SK-N-SH (cell line): Measurements from ENCODE around the gene TBRG4. TPM values are rescaled to one million over a fixed set of nuclear protein-coding genes. Genes with fewer than 3 reads are reported as not detected.

Experiments
- CTCF ChIA-PET: fragments of 300-600, 350-600 bp; formaldehyde crosslinking; extraction: SDS; loops from one replicate; lab custom pipeline; 2021; lab: Yijun Ruan, JAX
- POLR2A ChIA-PET: fragments of 350-600 bp; sonication (Branson Sonifier 250); formaldehyde crosslinking; extraction: SDS; loops from one replicate; lab custom pipeline; 2020; ENCODE audit warnings: antibody characterized with exemption, inconsistent platforms; lab: Yijun Ruan, JAX
- DNase-seq: peaks from one replicate; pipeline ENCODE4 v3.0.0; 2012
- H2AFZ ChIP-seq: fragments of 200-600 bp; sonication (generic); 2 replicates; pipeline ENCODE4 v1.8.1; 2016; ENCODE audit warnings: antibody characterized with exemption, mild to moderate bottlenecking, low read depth
- H3F3A ChIP-seq: fragments of 200-600 bp; sonication (generic); replicated peaks from 2 replicates; pipeline ENCODE3; 2016; ENCODE audit warnings: antibody characterized with exemption, mild to moderate bottlenecking; ENCODE audit not compliant: insufficient read depth
- H3K27ac ChIP-seq, 2 experiments: fragments of 200-500 bp in 1 of 2; fragments of 200-600 bp in 1 of 2; sonication (Bioruptor generic) in 1 of 2; sonication (generic), shearing (Covaris generic) in 1 of 2; 2 replicates each; pipeline versions ENCODE4 v1.5.1 to v1.6.1; 2014 to 2016; ENCODE audit warnings: low read depth in 2 of 2, inconsistent platforms in 1 of 2, low read length in 1 of 2, mild to moderate bottlenecking in 1 of 2, mixed read lengths in 1 of 2
- H3K27me3 ChIP-seq: fragments of 200-600 bp; sonication (generic), shearing (Covaris generic); 2 replicates; pipeline ENCODE4 v1.6.1; 2016; ENCODE audit warnings: mixed run types; ENCODE audit not compliant: insufficient read depth
- H3K36me3 ChIP-seq, 2 experiments: fragments of 200-500 bp in 1 of 2; fragments of 200-600 bp in 1 of 2; sonication (Bioruptor generic) in 1 of 2; sonication (generic) in 1 of 2; replicated peaks in 1 of 2; 2 replicates each; pipeline versions ENCODE3 to v1.5.1; 2014 to 2016; ENCODE audit warnings: low read length in 1 of 2, mild to moderate bottlenecking in 1 of 2; ENCODE audit not compliant: insufficient read depth in 2 of 2, control insufficient read depth in 1 of 2
- H3K4me1 ChIP-seq, 2 experiments: fragments of 200-500 bp in 1 of 2; fragments of 200-600 bp in 1 of 2; sonication (Bioruptor generic) in 1 of 2; sonication (generic), shearing (Covaris generic) in 1 of 2; 2 replicates each; pipeline versions ENCODE4 v1.5.1 to v1.6.1; 2014 to 2016; ENCODE audit warnings: low read depth in 1 of 2, low read length in 1 of 2, mixed run types in 1 of 2; ENCODE audit not compliant: insufficient read depth in 2 of 2, control insufficient read depth in 1 of 2
- H3K4me2 ChIP-seq: fragments of 200-600 bp; sonication (generic), shearing (Covaris generic); 2 replicates; pipeline ENCODE4 v1.6.1; 2017; ENCODE audit warnings: mixed run types
- H3K4me3 ChIP-seq, 2 experiments: fragments of 200-500 bp in 1 of 2; fragments of 200-600 bp in 1 of 2; sonication (Bioruptor generic) in 1 of 2; sonication (generic), shearing (Covaris generic) in 1 of 2; 2 replicates each; pipeline versions ENCODE4 v1.5.1 to v1.8.1; 2014 to 2016; ENCODE audit warnings: low read depth in 2 of 2, inconsistent platforms in 1 of 2, low read length in 1 of 2, mild to moderate bottlenecking in 1 of 2, mixed read lengths in 1 of 2, moderate library complexity in 1 of 2
- H3K79me2 ChIP-seq: fragments of 200-600 bp; sonication (generic); 2 replicates; pipeline ENCODE4 v1.8.1; 2017; ENCODE audit warnings: mild to moderate bottlenecking; ENCODE audit not compliant: insufficient read depth
- H3K9ac ChIP-seq: fragments of 200-600 bp; sonication (generic); 2 replicates; pipeline ENCODE4 v1.6.1; 2017; ENCODE audit warnings: mixed run types
- H3K9me2 ChIP-seq: fragments of 200-600 bp; sonication (generic); 2 replicates; pipeline ENCODE4 v1.6.1; 2017; ENCODE audit warnings: mixed run types
- H3K9me3 ChIP-seq: fragments of 200-600 bp; sonication (generic); 2 replicates; pipeline ENCODE4 v1.6.1; 2017; ENCODE audit warnings: mixed run types, mild to moderate bottlenecking, moderate library complexity
- H4K20me1 ChIP-seq: fragments of 200-600 bp; sonication (generic); 2 replicates; pipeline ENCODE4 v1.6.1; 2017; ENCODE audit warnings: mild to moderate bottlenecking, mixed run types; ENCODE audit not compliant: insufficient read depth
- CHD2 ChIP-seq: fragments of 150-350 bp; IDR thresholded peaks from 2 replicates; pipeline ENCODE4 v1.6.1; 2018; ENCODE audit warnings: low read length; ENCODE audit not compliant: partially characterized antibody
- CTCF ChIP-seq: fragments of 200-600 bp; sonication (generic); IDR thresholded peaks from 2 replicates; pipeline ENCODE4 v1.6.1; 2017; ENCODE audit warnings: antibody characterized with exemption, mild to moderate bottlenecking, moderate library complexity
- EZH2phosphoT487 ChIP-seq: fragments of 200-600 bp; sonication (generic); IDR thresholded peaks from 2 replicates; pipeline ENCODE4 v1.6.1; 2017; ENCODE audit warnings: low read depth, mixed run types, mild to moderate bottlenecking, antibody characterized with exemption, moderate library complexity, borderline replicate concordance
- FOXM1 ChIP-seq: IDR thresholded peaks from 2 replicates; pipeline ENCODE4 v1.4.0; 2012; ENCODE audit warnings: low read depth, mild to moderate bottlenecking
- MAX ChIP-seq: IDR thresholded peaks from 2 replicates; pipeline ENCODE4 v1.4.0; 2012; ENCODE audit warnings: low read depth
- MEF2A ChIP-seq: IDR thresholded peaks from 2 replicates; pipeline ENCODE4 v1.4.0; 2012; ENCODE audit warnings: low read depth, borderline replicate concordance
- MXI1 ChIP-seq: IDR thresholded peaks from 2 replicates; pipeline ENCODE4 v1.6.1; 2012; ENCODE audit warnings: mild to moderate bottlenecking, low read depth, low read length, improper control_type of control experiment
- NRF1 ChIP-seq: IDR thresholded peaks from 2 replicates; pipeline ENCODE4 v1.6.1; 2012; ENCODE audit warnings: low read depth, mild to moderate bottlenecking, low read length
- POLR2AphosphoS5 ChIP-seq: IDR thresholded peaks from 2 replicates; pipeline ENCODE4 v1.6.1; 2012; ENCODE audit warnings: low read depth, low read length
- RAD21 ChIP-seq: IDR thresholded peaks from 2 replicates; pipeline ENCODE4 v1.6.1; 2012; ENCODE audit warnings: mild to moderate bottlenecking, low read length
- RXRA ChIP-seq: IDR thresholded peaks from 2 replicates; pipeline ENCODE4 v1.4.0; 2012; ENCODE audit warnings: low read depth, mild to moderate bottlenecking, borderline replicate concordance
- TAF1 ChIP-seq: IDR thresholded peaks from 2 replicates; pipeline ENCODE4 v1.6.1; 2012; ENCODE audit warnings: low read depth, mild to moderate bottlenecking, low read length, moderate library complexity, borderline replicate concordance
- USF1 ChIP-seq: IDR thresholded peaks from 2 replicates; pipeline ENCODE4 v1.4.0; 2012; ENCODE audit warnings: low read depth, borderline replicate concordance
- YY1 ChIP-seq: IDR thresholded peaks from 2 replicates; pipeline ENCODE4 v1.4.0; 2012; ENCODE audit warnings: low read depth, mild to moderate bottlenecking
- ZBTB33 ChIP-seq: IDR thresholded peaks from 2 replicates; pipeline ENCODE4 v1.4.0; 2012; ENCODE audit warnings: low read depth, borderline replicate concordance
- WGBS: methylation state at CpG from one replicate; pipeline ENCODE4 v1.1.6; 2017; ENCODE audit warnings: low lambda C conversion rate; 5-methylcytosine and 5-hydroxymethylcytosine counted together
- polyA plus RNA-seq, 3 experiments: library from polyadenylated mRNA; depleted of rRNA; stranded (reverse); fragments of >200 nt; gene quantifications; 2 replicates each; pipeline ENCODE4 v1.2.3, GENCODE V29; 2012

Gene TBRG4
- polyA plus RNA-seq, 1 of the 3 experiments (the other 2 are of a cell fraction) = 76.2 TPM

GRCh38 chr7:45129181-45129800 is 17.8 kb upstream of the TBRG4 start:
- WGBS = 87% methylated on average over 15 of the region's 15 CpGs
- H2AFZ ChIP-seq = no peak overlapping the region

GRCh38 chr7:45126920-45127319 is 15.4 kb upstream of the TBRG4 start:
- CTCF ChIA-PET = interaction anchor here (1.6 to 14.6 kb wide), 3 partner anchors 9 to 539 kb away, joined by 3 to 149 read pairs (median 9); partner anchors contain the start of gene TBRG4
- Histone ChIP-seq H3K9me2 (no peaks in the 10 kb centered on the region), H4K20me1 (no peaks in the 10 kb centered on the region), H3F3A (no peaks in the 10 kb centered on the region), H2AFZ (no peak overlapping the region), H3K4me1 (peaks cover 0 to 2% of the 10 kb centered on the region in 2 experiments; a peak in 1 of 4 replicates), H3K27me3 (no peaks in the 10 kb centered on the region), H3K4me2 (no peak overlapping the region), H3K9me3 (no peaks in the 10 kb centered on the region), H3K4me3 (no peak overlapping the region), H3K9ac (no peak overlapping the region), H3K79me2 (no peaks in the 10 kb centered on the region), H3K27ac (no peak overlapping the region), H3K36me3 (no peaks in the 10 kb centered on the region)
- TF ChIP-seq MAX (no peak), FOXM1 (no peak), ZBTB33 (no peak), CHD2 (no peak), MEF2A (no peak), MXI1 (no peak), USF1 (no peak), RXRA (no peak), EZH2phosphoT487 (no peak), CTCF (no peak), TAF1 (no peak)
- DNase-seq = no peak
- 66% methylated on average over 6 of the region's 6 CpGs for WGBS
- POLR2A ChIA-PET = interaction anchor here (0.5 to 2.0 kb wide), 2 partner anchors 15 to 16 kb away, joined by 3 to 5 read pairs; partner anchors contain the start of gene TBRG4

More at GRCh38 chr7:45129181-45129800, 17.8 kb upstream of the TBRG4 start:
- Histone ChIP-seq H3K27ac (no peak overlapping the region), H3F3A (no peaks in the 10 kb centered on the region), H3K4me2 (no peak overlapping the region), H3K4me1 (no peaks in the 10 kb centered on the region; a peak in 1 of 4 replicates), H3K9me2 (no peaks in the 10 kb centered on the region), H3K36me3 (no peaks in the 10 kb centered on the region), H3K27me3 (no peaks in the 10 kb centered on the region), H3K79me2 (no peaks in the 10 kb centered on the region), H3K9me3 (no peaks in the 10 kb centered on the region), H4K20me1 (no peaks in the 10 kb centered on the region), H3K4me3 (no peak overlapping the region), H3K9ac (no peak overlapping the region)
- TF ChIP-seq RAD21 (0 out of 2 replicates have a peak, but pooled peaks have one; percentile 3), NRF1 (no peak), POLR2AphosphoS5 (no peak), YY1 (no peak)
- no peak for DNase-seq
- POLR2A ChIA-PET = no interaction called here
- CTCF ChIA-PET = no interaction called here
